Breast epithelium (tissue), 4 donors: ENCODE results near the gene STARD8. TPM values are rescaled to one million over a fixed set of nuclear protein-coding genes. Genes with fewer than 3 reads are reported as not detected.

Source experiments
- DNase-seq, 2 donors: peaks; one replicate each; pipeline ENCODE4 v3.0.0-alpha.2; 2019; ENCODE audit warnings: low spot score in 2 of 2
- H3K27ac ChIP-seq, 2 donors: fragments of 200-600 bp; sonication (generic) in 1 of 2; one replicate each; pipeline ENCODE4 v1.5.1; 2016 to 2019; ENCODE audit warnings: mild to moderate bottlenecking in 1 of 2
- H3K27me3 ChIP-seq, 2 donors: fragments of 200-600 bp; sonication (generic) in 1 of 2; one replicate each; pipeline versions ENCODE4 v1.5.1 to v1.6.0; 2017 to 2019; ENCODE audit warnings: control low read depth in 1 of 2, mild to moderate bottlenecking in 1 of 2
- H3K36me3 ChIP-seq: fragments of 200-600 bp; one replicate; pipeline ENCODE4 v1.5.1; 2019
- H3K4me1 ChIP-seq, 2 donors: fragments of 200-600 bp; sonication (generic); one replicate each; pipeline ENCODE4 v1.5.1; 2016 to 2019; ENCODE audit warnings: control low read depth in 1 of 2
- H3K4me3 ChIP-seq, 3 donors: fragments of 200-600 bp; sonication (generic); 1 replicate in 2 of 3; 2 replicates in 1 of 3; pipeline ENCODE4 v1.5.1; 2016 to 2019; ENCODE audit warnings: mild to moderate bottlenecking in 3 of 3, moderate library complexity in 2 of 3
- H3K9me3 ChIP-seq, 2 donors: fragments of 200-600 bp; sonication (generic) in 1 of 2; one replicate each; pipeline ENCODE4 v1.5.1; 2016 to 2019; ENCODE audit warnings: control low read depth in 1 of 2
- POLR2A ChIP-seq: fragments of 450-650 bp; IDR thresholded peaks from one replicate; pipeline ENCODE4 v1.6.1; 2016; ENCODE audit warnings: antibody characterized with exemption, mild to moderate bottlenecking, moderate library complexity
- POLR2AphosphoS5 ChIP-seq, 3 donors: sonication (generic); formaldehyde crosslinking; IDR thresholded peaks; one replicate each; pipeline ENCODE4 v1.6.1; 2017; ENCODE audit warnings: antibody characterized with exemption in 3 of 3
- intact Hi-C: fragments of 100-400 bp; cut with DNase I; formaldehyde crosslinking; loops from one replicate; pipeline ENCODE4 v1.15.1; 2023; ENCODE audit warnings: low total_unique reads
- total RNA-seq, 3 donors: library from RNA; depleted of rRNA; stranded (reverse); fragments of >200 nt; gene quantifications; one replicate each; pipeline ENCODE4 v1.1.0, GENCODE V29; 2016
- TF ChIP-seq, protein P1 (sequence below), 3 donors: fragments of 450-650 bp; IDR thresholded peaks; one replicate each; pipeline ENCODE4 v1.5.1; 2016 to 2017; ENCODE audit warnings: antibody characterized with exemption in 3 of 3, mild to moderate bottlenecking in 3 of 3, moderate library complexity in 3 of 3

Gene STARD8
- total RNA-seq, 3 donors from 2014 or later: 6.4 to 18.7 (median 9.2) TPM

DNA sequence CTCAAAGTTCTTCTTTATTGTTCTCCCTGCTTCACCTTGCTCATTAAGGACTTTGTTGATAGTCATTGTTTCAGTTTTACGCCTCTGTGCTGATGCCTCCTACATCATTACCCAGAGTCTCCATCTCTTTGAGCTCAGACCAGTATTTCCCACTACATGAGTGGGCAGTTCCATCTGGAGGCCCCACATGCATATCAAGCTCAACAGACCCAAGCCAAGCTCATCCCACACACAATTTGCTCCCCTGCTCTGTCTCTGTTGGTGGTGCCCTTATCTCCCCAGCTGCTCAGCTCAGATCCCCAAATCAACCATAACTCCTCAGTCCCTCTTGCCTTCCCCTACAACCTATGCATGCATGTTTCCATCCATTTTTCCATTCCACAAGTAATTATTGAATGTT is 96.3 kb downstream of the STARD8 start:
- DNase-seq: no peak
- no peak overlapping the region for H3K4me3 ChIP-seq
- no peaks in the 10 kb centered on the region for H3K36me3 ChIP-seq
- intact Hi-C loops: no loop called here
- no peak overlapping the region for H3K27ac ChIP-seq
- H3K4me1 ChIP-seq: no peaks in the 10 kb centered on the region
- TF ChIP-seq, protein P1, sequence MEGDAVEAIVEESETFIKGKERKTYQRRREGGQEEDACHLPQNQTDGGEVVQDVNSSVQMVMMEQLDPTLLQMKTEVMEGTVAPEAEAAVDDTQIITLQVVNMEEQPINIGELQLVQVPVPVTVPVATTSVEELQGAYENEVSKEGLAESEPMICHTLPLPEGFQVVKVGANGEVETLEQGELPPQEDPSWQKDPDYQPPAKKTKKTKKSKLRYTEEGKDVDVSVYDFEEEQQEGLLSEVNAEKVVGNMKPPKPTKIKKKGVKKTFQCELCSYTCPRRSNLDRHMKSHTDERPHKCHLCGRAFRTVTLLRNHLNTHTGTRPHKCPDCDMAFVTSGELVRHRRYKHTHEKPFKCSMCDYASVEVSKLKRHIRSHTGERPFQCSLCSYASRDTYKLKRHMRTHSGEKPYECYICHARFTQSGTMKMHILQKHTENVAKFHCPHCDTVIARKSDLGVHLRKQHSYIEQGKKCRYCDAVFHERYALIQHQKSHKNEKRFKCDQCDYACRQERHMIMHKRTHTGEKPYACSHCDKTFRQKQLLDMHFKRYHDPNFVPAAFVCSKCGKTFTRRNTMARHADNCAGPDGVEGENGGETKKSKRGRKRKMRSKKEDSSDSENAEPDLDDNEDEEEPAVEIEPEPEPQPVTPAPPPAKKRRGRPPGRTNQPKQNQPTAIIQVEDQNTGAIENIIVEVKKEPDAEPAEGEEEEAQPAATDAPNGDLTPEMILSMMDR (IDR thresholded peaks at IDR 0.05): no peak
- TF ChIP-seq POLR2A (no peak), POLR2AphosphoS5 (IDR thresholded peaks at IDR 0.05) (no peak)
- no peaks in the 10 kb centered on the region for H3K9me3 ChIP-seq
- peaks cover 0 to 44% of the 10 kb centered on the region in 2 donors for H3K27me3 ChIP-seq

DNA sequence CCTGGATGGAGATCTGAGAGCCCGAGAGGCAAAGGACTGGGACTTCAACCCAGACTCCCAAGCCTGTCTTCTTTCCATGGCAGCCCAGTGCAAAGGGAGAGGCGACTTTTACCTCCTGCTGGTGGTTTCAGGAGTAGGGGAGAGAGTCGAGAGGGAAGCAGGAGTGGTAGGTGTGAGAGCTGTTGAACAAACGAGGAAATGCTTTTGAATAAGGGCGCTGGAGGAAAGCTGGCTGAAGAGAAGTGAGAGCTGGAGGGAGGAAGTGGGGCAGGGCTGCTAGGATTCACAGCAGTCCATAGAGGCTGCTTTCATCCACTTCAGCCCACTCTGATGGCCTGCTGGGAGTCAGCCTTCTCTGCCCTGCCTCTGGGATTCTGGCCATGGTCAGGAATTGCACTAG is 99.5 kb downstream of the STARD8 start:
- Histone ChIP-seq H3K27me3 (peaks cover 0 to 59% of the 10 kb centered on the region in 2 donors), H3K9me3 (no peaks in the 10 kb centered on the region), H3K36me3 (no peaks in the 10 kb centered on the region), H3K27ac (no peak overlapping the region), H3K4me1 (no peaks in the 10 kb centered on the region), H3K4me3 (no peak overlapping the region)
- no peak for DNase-seq
- intact Hi-C loops: no loop called here
- no peak for TF ChIP-seq POLR2AphosphoS5 (IDR thresholded peaks at IDR 0.05)

DNA sequence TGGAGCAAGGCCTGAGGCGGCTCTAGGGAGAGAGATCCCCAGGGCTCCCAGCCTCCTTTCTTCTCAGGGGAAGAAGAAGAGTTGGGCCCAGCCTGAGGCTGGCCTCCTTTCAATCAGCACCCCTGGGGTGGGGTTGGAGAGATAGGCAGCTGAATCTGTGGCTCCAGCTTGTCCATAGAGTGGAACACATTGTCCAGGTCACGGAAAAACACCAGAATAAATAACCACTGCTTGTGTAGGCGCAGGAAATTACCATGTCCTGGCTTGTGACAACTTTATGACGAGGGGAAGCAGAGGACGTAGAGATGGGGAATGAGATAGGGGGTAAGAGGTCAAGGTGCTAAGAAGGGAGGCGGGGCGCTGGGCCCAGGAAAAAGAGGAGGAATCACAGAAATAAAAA is 100.6 kb downstream of the STARD8 start:
- Histone ChIP-seq H3K9me3 (no peaks in the 10 kb centered on the region), H3K27me3 (peaks cover 0 to 65% of the 10 kb centered on the region in 2 donors), H3K27ac (no peak overlapping the region), H3K4me1 (no peaks in the 10 kb centered on the region), H3K4me3 (no peak overlapping the region), H3K36me3 (no peaks in the 10 kb centered on the region)
- no peak for DNase-seq
- intact Hi-C loops: no loop called here
- TF ChIP-seq, protein P1 (IDR thresholded peaks at IDR 0.05): no peak
- TF ChIP-seq POLR2AphosphoS5 (IDR thresholded peaks at IDR 0.05): no peak
- TF ChIP-seq POLR2A: no peak

DNA sequence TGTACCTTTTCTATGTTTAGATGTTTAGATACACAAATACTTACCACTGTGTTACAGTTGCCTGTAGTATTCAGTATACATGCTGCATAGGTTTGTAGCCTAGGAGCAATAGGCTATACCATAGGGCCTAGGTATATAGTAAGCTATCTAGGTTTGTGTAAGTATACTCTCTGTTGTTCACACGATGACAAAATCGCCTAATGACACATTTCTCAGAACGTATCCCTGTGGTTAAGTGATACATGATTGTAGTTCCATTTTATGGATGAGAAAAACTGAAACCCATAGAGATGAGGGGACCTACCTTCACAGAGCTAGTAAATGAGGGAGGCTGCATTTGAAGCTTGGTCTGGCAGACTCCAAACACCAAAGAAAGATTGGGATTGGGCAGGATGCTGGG is 102.0 kb downstream of the STARD8 start:
- no peak for DNase-seq
- Histone ChIP-seq H3K4me3 (no peak overlapping the region), H3K27ac (no peak overlapping the region), H3K36me3 (no peaks in the 10 kb centered on the region), H3K9me3 (no peaks in the 10 kb centered on the region), H3K27me3 (peaks cover 0 to 69% of the 10 kb centered on the region in 2 donors), H3K4me1 (no peaks in the 10 kb centered on the region)
- no peak for TF ChIP-seq POLR2AphosphoS5 (IDR thresholded peaks at IDR 0.05)
- no peak for TF ChIP-seq POLR2A
- TF ChIP-seq, protein P1 (IDR thresholded peaks at IDR 0.05): no peak
- intact Hi-C loops: no loop called here

DNA sequence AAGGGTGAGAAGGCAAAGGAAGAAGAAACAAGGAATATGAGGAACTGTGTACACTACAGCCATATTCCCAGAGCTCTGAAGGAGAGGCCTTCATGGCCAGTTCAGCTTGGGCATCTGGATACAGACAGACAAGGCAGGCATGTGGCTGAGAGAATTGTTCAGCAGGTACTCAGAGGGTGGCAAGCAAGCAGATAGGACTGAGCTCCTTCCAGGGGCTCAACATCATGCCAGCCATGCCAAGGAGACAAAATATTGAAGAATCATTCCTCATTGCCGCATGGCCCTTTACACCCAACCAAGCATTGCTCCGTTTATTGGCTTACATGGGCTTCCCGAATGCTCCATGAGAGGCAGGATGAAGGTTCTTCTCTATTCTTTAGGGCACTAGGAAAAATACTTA is 102.8 kb downstream of the STARD8 start:
- intact Hi-C loops: no loop called here

More for the DNA sequence above, 102.8 kb downstream of the STARD8 start:
- Histone ChIP-seq H3K27ac (no peak overlapping the region), H3K36me3 (no peaks in the 10 kb centered on the region), H3K9me3 (no peaks in the 10 kb centered on the region), H3K27me3 (peaks cover 0 to 68% of the 10 kb centered on the region in 2 donors), H3K4me1 (no peaks in the 10 kb centered on the region), H3K4me3 (no peak overlapping the region)
- DNase-seq: no peak
- TF ChIP-seq, protein P1 (IDR thresholded peaks at IDR 0.05): no peak
- TF ChIP-seq POLR2A (no peak), POLR2AphosphoS5 (IDR thresholded peaks at IDR 0.05) (no peak)
